NCI-H2196 treated with DMSO at 0.1 percent for 48 hours (cell line): ENCODE measurements around the gene TFAP2D.

Source experiments
- DNase-seq: peaks from one replicate; lab custom pipeline; 2025; ENCODE audit not compliant: unreplicated experiment; lab: John Stamatoyannopoulos, UW

The TFAP2D gene

GRCh38 chr6:50718566-50718965, 5.2 kb downstream of the TFAP2D start:
- DNase-seq = no peak

GRCh38 chr6:50720623-50721022, 7.3 kb downstream of the TFAP2D start:
- no peak for DNase-seq

- DNase-seq = no peak
Measured at GRCh38 chr6:50721978-50722377, 8.7 kb downstream of the TFAP2D start.

GRCh38 chr6:50722829-50723554, 9.7 kb downstream of the TFAP2D start:
- no peak for DNase-seq

DNA sequence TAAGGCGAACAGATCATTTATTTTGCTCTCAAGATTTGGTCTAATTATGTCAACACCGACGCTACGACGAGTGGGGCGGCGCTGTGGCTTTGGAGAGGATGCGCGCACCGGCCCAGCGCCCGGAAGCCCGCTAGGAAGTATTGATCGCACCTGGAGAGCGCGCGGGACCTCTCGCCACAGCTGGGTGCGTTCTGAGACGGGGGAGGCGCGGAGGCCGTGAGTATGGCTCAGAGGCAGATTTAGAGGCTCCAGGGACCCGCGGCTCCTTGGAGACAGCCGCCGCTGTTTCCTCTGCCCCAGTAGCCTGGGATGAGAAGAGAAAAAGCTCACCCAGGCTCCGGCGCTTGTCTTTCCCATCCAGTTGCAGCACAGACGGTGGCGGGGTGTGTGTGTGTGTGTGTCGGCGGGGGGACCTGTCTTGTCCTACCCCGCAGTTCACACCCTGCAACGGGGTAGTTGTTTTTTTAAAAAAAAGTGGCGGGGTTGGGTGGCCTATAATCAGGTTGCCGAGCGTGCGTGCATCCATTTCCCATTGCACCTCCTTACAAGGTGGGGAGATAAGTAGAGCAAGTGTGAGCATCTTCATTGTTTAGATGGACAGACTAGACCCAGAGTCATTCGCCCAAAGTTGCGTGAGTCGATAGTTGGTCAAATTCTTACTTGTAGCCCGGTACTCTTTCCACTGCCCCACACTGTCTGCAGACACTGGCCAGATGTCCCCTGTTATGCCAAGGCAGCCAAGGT, 11.2 kb downstream of the TFAP2D start:
- no peak for DNase-seq

DNA sequence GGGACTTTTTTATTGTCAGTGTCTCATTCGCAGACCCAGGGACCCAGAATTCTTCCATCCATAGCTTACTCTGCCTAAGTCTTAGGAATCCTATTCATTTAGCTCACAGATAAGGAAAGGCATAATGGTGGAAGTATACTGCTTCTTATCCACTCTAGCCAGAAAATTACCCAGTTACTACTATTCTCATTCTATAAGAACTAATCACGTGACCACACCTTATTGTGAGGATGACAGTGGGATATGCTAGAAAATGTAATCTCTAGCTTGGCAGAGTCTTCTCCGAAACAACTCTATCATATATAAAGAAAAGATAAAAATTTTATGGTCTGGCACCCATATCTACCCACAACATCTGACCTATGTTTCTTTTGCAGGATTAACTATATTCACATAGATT, 21.2 kb downstream of the TFAP2D start:
- DNase-seq = no peak

DNA sequence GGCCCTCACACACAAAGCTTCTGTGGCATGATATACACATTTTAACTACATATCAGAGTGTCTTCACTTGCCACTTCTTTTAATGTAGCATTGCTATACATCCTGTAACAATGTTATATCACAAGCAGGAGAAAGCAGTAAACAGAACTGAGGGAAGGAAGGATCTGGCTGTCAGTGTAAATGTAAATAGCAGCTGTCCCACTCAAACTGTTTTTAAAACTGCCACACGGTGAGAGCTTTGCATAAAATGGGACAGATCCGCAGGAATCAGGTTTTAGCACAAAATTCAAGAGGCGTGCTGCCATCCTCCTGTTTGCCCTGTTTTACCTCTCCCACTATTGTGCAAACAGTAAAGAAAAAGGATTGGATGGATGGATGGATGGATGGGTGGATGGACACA, 28.8 kb downstream of the TFAP2D start:
- DNase-seq = no peak

- no peak for DNase-seq
Measured at GRCh38 chr6:50744976-50745375, 31.6 kb downstream of the TFAP2D start.

GRCh38 chr6:50762798-50763197, 49.5 kb downstream of the TFAP2D start:
- no peak for DNase-seq

GRCh38 chr6:50778696-50779095, 65.4 kb downstream of the TFAP2D start:
- DNase-seq = no peak

- no peak for DNase-seq
Measured at GRCh38 chr6:50780382-50780781, 67.1 kb downstream of the TFAP2D start.

- no peak for DNase-seq
Measured at GRCh38 chr6:50785921-50786320, 72.6 kb downstream of the TFAP2D start.

DNA sequence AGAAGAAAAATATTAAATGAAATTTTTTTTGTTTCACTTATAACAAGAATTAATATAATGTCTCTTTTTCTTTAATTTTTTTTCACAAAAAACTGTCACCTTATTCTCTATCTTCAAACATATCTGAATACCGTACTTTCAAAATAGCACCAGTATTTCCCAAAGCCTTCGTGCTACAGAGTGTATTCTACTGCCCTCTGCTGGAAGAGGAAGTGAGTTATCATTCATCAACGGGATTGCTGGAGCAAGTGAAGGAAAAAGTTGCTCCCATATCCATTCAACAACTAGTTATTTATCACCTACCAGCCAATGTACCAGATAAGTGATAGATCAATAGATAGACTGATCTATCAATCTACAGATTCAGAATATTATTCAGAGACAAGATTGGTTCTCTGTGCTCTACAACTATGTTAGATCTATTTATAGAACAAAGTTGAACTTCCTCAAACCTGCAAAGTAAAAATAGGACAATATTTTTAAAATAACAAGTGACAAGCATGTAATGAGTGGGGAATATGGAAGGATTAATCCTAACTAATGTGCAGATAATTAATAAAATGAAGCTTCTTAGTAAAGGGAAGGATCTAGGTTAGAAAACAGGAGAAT, 78.7 kb downstream of the TFAP2D start:
- no peak for DNase-seq

- no peak for DNase-seq
Measured at GRCh38 chr6:50792771-50793170, 79.4 kb downstream of the TFAP2D start.

GRCh38 chr6:50795574-50795973, 82.2 kb downstream of the TFAP2D start:
- DNase-seq = no peak

GRCh38 chr6:50804283-50804682, 91.0 kb downstream of the TFAP2D start:
- no peak for DNase-seq

DNA sequence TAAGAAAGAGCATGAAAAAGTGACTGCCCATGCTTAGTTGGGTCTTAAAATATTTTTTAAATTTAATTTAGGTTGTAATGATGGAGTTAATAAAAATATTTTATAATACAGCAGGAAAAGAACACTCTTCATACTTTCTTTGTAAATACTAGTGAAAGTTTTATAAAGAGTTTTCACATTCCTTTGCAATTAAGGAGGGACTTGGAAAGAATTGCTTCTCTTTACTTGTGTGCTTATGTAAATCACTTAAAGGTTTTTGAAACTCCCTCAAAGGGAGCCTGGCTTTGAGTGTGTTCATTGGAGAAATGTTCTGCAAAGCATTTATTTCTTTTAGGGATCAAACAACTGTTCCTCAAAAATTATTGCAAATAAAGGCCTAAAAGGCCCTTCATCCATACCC, 93.7 kb downstream of the TFAP2D start:
- no peak for DNase-seq

GRCh38 chr6:50815436-50816114, 102.2 kb downstream of the TFAP2D start:
- DNase-seq = no peak

GRCh38 chr6:50816115-50816675, 102.9 kb downstream of the TFAP2D start:
- peak; percentile 25 for DNase-seq

GRCh38 chr6:50816947-50817645, 103.8 kb downstream of the TFAP2D start:
- DNase-seq = no peak

DNA sequence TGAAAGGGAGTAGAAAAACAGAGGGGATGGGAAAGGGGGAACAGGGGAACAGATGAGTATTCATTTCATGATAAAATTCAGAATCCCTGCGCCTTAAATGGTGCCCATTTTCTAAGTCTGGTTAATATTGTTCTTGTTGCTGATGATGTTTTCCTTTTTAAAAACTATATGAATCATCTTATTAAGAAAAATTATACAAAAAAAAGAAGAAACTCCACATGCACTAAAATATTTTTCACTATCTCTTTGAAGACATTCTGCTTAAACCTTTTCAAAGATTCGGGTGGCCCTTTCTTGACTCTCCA, 104.3 kb downstream of the TFAP2D start:
- DNase-seq = no peak
